ENCODE measurements around the gene FRMD1. TPM values are rescaled to one million over a fixed set of nuclear protein-coding genes. Genes with fewer than 3 reads are reported as not detected.

Gene FRMD1
- total RNA-seq, 1 donor from 2014 or later: not detected

DNA sequence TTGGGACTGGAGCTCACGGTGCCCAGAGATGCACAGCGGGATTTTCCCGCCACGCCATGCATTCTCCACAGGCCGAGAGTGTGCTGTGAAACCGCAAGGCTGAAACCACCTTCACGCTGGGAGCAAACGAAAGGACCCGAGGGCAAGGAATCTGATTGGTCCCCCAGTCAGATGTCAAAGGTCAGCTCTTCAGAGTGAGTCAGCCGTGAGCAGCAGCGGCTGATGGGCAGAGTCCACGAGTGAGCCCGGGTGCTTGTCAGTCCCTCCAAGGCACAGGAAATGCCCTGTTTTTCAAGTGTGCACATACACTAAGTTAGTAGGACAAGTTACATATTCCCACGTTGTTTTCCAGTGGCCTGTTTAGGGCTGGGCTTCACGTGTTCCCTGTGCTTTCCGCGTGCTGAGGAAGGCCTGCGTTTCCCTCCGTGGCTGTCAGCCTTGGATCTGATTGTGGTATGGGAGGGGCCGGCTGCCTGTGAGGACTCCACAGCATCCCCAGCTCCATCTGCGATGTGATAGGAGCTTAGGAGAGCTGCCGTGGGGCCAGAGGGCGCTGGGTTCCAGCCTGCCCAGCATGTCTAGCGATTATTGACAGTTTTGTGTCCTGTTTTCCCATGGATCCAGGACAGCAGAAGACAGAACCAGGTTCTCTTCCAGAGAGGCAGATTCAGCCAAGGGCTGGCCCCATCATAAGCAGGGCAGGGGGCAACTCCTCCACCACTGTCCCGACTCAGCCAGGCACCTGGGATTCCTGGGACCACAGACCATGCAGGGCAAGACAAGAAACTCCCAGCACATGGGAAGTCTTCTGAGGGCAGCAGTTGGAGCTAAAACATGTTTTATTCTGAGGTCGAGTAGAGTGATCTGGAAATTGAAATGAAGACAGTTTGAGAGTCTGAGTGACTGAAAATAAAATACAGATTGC, 38.2 kb upstream of the FRMD1 start:
- H3K36me3 ChIP-seq (ENCODE audit: insufficient read depth, low read length): no peaks in the 10 kb centered on the region
- TF ChIP-seq, protein P1, sequence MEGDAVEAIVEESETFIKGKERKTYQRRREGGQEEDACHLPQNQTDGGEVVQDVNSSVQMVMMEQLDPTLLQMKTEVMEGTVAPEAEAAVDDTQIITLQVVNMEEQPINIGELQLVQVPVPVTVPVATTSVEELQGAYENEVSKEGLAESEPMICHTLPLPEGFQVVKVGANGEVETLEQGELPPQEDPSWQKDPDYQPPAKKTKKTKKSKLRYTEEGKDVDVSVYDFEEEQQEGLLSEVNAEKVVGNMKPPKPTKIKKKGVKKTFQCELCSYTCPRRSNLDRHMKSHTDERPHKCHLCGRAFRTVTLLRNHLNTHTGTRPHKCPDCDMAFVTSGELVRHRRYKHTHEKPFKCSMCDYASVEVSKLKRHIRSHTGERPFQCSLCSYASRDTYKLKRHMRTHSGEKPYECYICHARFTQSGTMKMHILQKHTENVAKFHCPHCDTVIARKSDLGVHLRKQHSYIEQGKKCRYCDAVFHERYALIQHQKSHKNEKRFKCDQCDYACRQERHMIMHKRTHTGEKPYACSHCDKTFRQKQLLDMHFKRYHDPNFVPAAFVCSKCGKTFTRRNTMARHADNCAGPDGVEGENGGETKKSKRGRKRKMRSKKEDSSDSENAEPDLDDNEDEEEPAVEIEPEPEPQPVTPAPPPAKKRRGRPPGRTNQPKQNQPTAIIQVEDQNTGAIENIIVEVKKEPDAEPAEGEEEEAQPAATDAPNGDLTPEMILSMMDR (IDR thresholded peaks at IDR 0.05; ENCODE audit: insufficient read depth, low read depth, low read length): no peak
- TF ChIP-seq EZH2 (IDR thresholded peaks at IDR 0.05; ENCODE audit: insufficient read depth, low read length): no peak
- no peak overlapping the region for H3K4me3 Mint-ChIP-seq (ENCODE audit: unreplicated experiment)
- H3K27ac Mint-ChIP-seq (ENCODE audit: unreplicated experiment): no peak overlapping the region
- H3K79me2 ChIP-seq (ENCODE audit: insufficient read depth, low read length): no peaks in the 10 kb centered on the region
- H3K27ac ChIP-seq (ENCODE audit: low read depth, low read length): no peak overlapping the region
- H4K20me1 ChIP-seq (ENCODE audit: insufficient read depth, low read length): no peaks in the 10 kb centered on the region
- peaks cover 15% of the 10 kb centered on the region for H3K27me3 Mint-ChIP-seq (ENCODE audit: low read depth, unreplicated experiment)
- H3K4me3 ChIP-seq (ENCODE audit: insufficient read depth, low read depth, low read length): no peak overlapping the region
- peaks cover 1% of the 10 kb centered on the region for H3K9me3 Mint-ChIP-seq (ENCODE audit: unreplicated experiment)
- H3K4me1 Mint-ChIP-seq (ENCODE audit: low read depth, unreplicated experiment): no peaks in the 10 kb centered on the region
- H3K4me2 ChIP-seq (ENCODE audit: low read length): no peak overlapping the region
- no peak overlapping the region for H2AFZ ChIP-seq (ENCODE audit: low read depth, low read length)
- no peaks in the 10 kb centered on the region for H3K36me3 Mint-ChIP-seq (ENCODE audit: low read depth, unreplicated experiment)
- H3K4me1 ChIP-seq (ENCODE audit: insufficient read depth, low read length): no peaks in the 10 kb centered on the region
- H3K9ac ChIP-seq (ENCODE audit: low read length): no peak overlapping the region
- peaks cover 3% of the 10 kb centered on the region for H3K27me3 ChIP-seq (ENCODE audit: insufficient read depth, low read length)
- DNase-seq (ENCODE audit: low read depth) (no peak), FAIRE-seq (no peak)
- no peaks in the 10 kb centered on the region for H3K9me3 ChIP-seq (ENCODE audit: insufficient read depth, low read depth, low read length)

DNA sequence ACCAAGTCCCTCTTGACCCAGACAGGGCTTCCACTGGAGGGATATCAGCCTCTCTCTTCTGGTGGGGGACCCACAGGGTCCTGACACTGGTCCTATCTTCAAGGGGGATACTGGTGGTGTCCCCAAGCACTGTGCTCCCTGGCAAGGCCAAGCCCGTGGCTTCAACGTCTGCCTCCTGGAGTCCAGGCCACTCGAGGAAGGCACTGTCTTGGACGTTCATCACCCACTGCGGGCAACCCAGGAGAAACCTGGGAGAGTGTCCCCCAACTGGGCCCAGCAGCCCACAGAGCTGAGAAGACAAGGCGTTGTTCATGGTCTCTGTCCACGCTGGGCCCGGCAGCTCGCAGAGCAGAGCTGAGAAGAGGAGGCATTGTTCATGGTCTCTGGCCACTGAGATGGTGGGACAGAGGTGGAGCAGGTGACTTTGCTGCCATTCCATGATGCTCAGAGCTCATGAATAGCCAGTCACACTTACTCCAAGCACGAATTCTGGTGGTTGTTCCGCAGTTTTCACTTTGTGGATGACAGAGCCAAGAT, 37.5 kb upstream of the FRMD1 start:
- H3K4me3 ChIP-seq (ENCODE audit: insufficient read depth, low read depth, low read length): no peak overlapping the region
- no peaks in the 10 kb centered on the region for H3K36me3 ChIP-seq (ENCODE audit: insufficient read depth, low read length)
- FAIRE-seq (no peak), DNase-seq (ENCODE audit: low read depth) (no peak)
- H3K27ac ChIP-seq (ENCODE audit: low read depth, low read length): no peak overlapping the region
- H3K4me1 ChIP-seq (ENCODE audit: insufficient read depth, low read length): no peaks in the 10 kb centered on the region
- H3K4me1 Mint-ChIP-seq (ENCODE audit: low read depth, unreplicated experiment): no peaks in the 10 kb centered on the region
- H3K4me2 ChIP-seq (ENCODE audit: low read length): no peak overlapping the region
- no peak overlapping the region for H3K27ac Mint-ChIP-seq (ENCODE audit: unreplicated experiment)
- no peaks in the 10 kb centered on the region for H3K36me3 Mint-ChIP-seq (ENCODE audit: low read depth, unreplicated experiment)
- H3K9me3 ChIP-seq (ENCODE audit: insufficient read depth, low read depth, low read length): no peaks in the 10 kb centered on the region
- H3K27me3 ChIP-seq (ENCODE audit: insufficient read depth, low read length): peaks cover 3% of the 10 kb centered on the region
- H3K79me2 ChIP-seq (ENCODE audit: insufficient read depth, low read length): no peaks in the 10 kb centered on the region
- H3K4me3 Mint-ChIP-seq (ENCODE audit: unreplicated experiment): no peak overlapping the region
- H3K27me3 Mint-ChIP-seq (ENCODE audit: low read depth, unreplicated experiment): peaks cover 21% of the 10 kb centered on the region
- H2AFZ ChIP-seq (ENCODE audit: low read depth, low read length): no peak overlapping the region
- peaks cover 5% of the 10 kb centered on the region for H3K9me3 Mint-ChIP-seq (ENCODE audit: unreplicated experiment)
- no peak for TF ChIP-seq EZH2 (IDR thresholded peaks at IDR 0.05; ENCODE audit: insufficient read depth, low read length)
- TF ChIP-seq, protein P1 (IDR thresholded peaks at IDR 0.05; ENCODE audit: insufficient read depth, low read depth, low read length): no peak
- no peak overlapping the region for H3K9ac ChIP-seq (ENCODE audit: low read length)
- no peaks in the 10 kb centered on the region for H4K20me1 ChIP-seq (ENCODE audit: insufficient read depth, low read length)

All from astrocyte (in vitro differentiated cells and primary cell).